Middle frontal gyrus (tissue), 1 donor: ENCODE data around the gene ZMYM1.
"Not testable (repeated sequence)": the region's sequence is repeated elsewhere in the genome, so short reads cannot be mapped to it uniquely, and the experiment has no call there.

Experiments
- DNase-seq: peaks from one replicate; pipeline ENCODE4 v3.0.0-alpha.2; 2015; ENCODE audit warnings: low spot score; ENCODE audit errors: extremely low spot score

The ZMYM1 gene

GRCh38 chr1:35079003-35079930 is at the start of gene ZMYM1:
Gene ZMYM1 (plus strand): TSS chr1:35079385. CDS start chr1:35093988, 14,603 bp downstream.
- DNase-seq, result peak; percentile 62

GRCh38 chr1:35029761-35030160 is 49.4 kb upstream of the ZMYM1 start:
- DNase-seq, result no peak

- no peak for DNase-seq
Observed at GRCh38 chr1:35030338-35030737, 48.8 kb upstream of the ZMYM1 start.

GRCh38 chr1:35030756-35031446 is 48.3 kb upstream of the ZMYM1 start:
- no peak for DNase-seq

GRCh38 chr1:35032384-35032739 is 46.8 kb upstream of the ZMYM1 start:
- DNase-seq, result no peak

GRCh38 chr1:35033346-35033745 is 45.8 kb upstream of the ZMYM1 start:
- DNase-seq, result no peak

- no peak for DNase-seq
Observed at GRCh38 chr1:35036621-35037020, 42.6 kb upstream of the ZMYM1 start.

GRCh38 chr1:35037206-35037605 is 42.0 kb upstream of the ZMYM1 start:
- DNase-seq, result no peak

GRCh38 chr1:35038723-35039122 is 40.5 kb upstream of the ZMYM1 start:
- DNase-seq, result no peak

GRCh38 chr1:35043498-35043897 is 35.7 kb upstream of the ZMYM1 start:
- DNase-seq, result no peak

GRCh38 chr1:35044431-35044830 is 34.8 kb upstream of the ZMYM1 start:
- no peak for DNase-seq

GRCh38 chr1:35046730-35047129 is 32.5 kb upstream of the ZMYM1 start:
- DNase-seq, result no peak

- DNase-seq, result no peak
Observed at GRCh38 chr1:35047188-35047858, 31.9 kb upstream of the ZMYM1 start.

- no peak for DNase-seq
Observed at GRCh38 chr1:35049116-35049515, 30.1 kb upstream of the ZMYM1 start.

GRCh38 chr1:35053433-35053832 is 25.8 kb upstream of the ZMYM1 start:
- no peak for DNase-seq

GRCh38 chr1:35054282-35054681 is 24.9 kb upstream of the ZMYM1 start:
- DNase-seq, result not testable (repeated sequence)

GRCh38 chr1:35058321-35058720 is 20.9 kb upstream of the ZMYM1 start:
- not testable (repeated sequence) for DNase-seq

- no peak for DNase-seq
Observed at GRCh38 chr1:35058988-35059387, 20.2 kb upstream of the ZMYM1 start.

GRCh38 chr1:35062518-35063196 is 16.5 kb upstream of the ZMYM1 start:
- DNase-seq, result no peak

GRCh38 chr1:35064265-35064664 is 14.9 kb upstream of the ZMYM1 start:
- no peak for DNase-seq

GRCh38 chr1:35069746-35070145 is 9.4 kb upstream of the ZMYM1 start:
- no peak for DNase-seq
